C4-2B (cell line): ENCODE data around the gene TMEM181.

Source experiments
- ZFX ChIP-seq: fragments of 450-650 bp; IDR thresholded peaks from 2 replicates; pipeline ENCODE4 v1.6.1; 2017
- TF ChIP-seq, protein P1 (sequence below): fragments of 450-650 bp; conservative IDR thresholded peaks from 2 replicates; pipeline ENCODE4 v1.5.1; 2017; ENCODE audit warnings: mild to moderate bottlenecking

DNA sequence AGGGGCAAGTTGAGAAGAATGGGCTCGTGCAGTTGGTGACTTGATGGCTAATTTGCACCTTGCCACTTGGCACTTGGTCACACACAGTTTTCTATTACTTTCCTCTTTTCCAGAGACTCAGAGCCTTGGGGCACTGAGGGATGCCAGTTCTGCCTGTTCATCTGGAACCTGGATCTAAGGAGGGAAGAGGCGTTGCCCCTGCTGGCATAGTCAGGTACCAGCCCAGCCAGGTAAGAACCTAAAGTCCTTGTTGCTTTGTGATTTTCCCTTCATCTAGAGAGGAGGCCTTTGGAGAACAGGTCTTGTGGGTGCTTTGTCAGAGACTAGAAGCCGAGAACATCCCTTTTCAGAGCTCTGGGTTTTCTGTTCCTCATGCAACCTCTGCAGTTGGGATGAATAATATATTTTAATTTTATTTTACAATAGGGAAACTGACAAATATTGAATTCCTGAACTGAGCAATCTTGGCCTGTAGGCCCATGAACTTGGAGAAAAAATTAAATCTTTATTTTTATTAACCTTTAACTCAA is 101.3 kb downstream of the TMEM181 start:
- TF ChIP-seq, protein P1, sequence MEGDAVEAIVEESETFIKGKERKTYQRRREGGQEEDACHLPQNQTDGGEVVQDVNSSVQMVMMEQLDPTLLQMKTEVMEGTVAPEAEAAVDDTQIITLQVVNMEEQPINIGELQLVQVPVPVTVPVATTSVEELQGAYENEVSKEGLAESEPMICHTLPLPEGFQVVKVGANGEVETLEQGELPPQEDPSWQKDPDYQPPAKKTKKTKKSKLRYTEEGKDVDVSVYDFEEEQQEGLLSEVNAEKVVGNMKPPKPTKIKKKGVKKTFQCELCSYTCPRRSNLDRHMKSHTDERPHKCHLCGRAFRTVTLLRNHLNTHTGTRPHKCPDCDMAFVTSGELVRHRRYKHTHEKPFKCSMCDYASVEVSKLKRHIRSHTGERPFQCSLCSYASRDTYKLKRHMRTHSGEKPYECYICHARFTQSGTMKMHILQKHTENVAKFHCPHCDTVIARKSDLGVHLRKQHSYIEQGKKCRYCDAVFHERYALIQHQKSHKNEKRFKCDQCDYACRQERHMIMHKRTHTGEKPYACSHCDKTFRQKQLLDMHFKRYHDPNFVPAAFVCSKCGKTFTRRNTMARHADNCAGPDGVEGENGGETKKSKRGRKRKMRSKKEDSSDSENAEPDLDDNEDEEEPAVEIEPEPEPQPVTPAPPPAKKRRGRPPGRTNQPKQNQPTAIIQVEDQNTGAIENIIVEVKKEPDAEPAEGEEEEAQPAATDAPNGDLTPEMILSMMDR: no peak
- no peak for TF ChIP-seq ZFX
